Spleen (tissue), 13 donors: Measurements from ENCODE around the gene GOSR2. TPM values are rescaled to one million over a fixed set of nuclear protein-coding genes. Genes with fewer than 3 reads are reported as not detected.

Experiments used
- DNase-seq: peaks from one replicate; pipeline ENCODE4 v3.0.0-alpha.2; 2020
- H3K27ac ChIP-seq, 8 donors: fragments of 200-600 bp; sonication (generic) in 7 of 8; 1 replicate in 4 of 8; 2 replicates in 4 of 8; pipeline versions ENCODE4 v1.5.0 to v1.8.0; 2016 to 2021; ENCODE audit warnings: inconsistent platforms in 4 of 8, mild to moderate bottlenecking in 4 of 8, moderate library complexity in 1 of 8
- H3K27me3 ChIP-seq, 7 donors: fragments of 200-600 bp; sonication (generic) in 6 of 7; replicated peaks in 1 of 7; 1 replicate in 4 of 7; 2 replicates in 3 of 7; pipeline versions ENCODE4 v1.5.0 to v1.8.0; 2016 to 2021; ENCODE audit warnings: inconsistent platforms in 3 of 7, mild to moderate bottlenecking in 1 of 7
- H3K36me3 ChIP-seq, 6 donors: fragments of 200-600 bp; sonication (generic) in 5 of 6; 1 replicate in 4 of 6; 2 replicates in 2 of 6; pipeline versions ENCODE4 v1.5.0 to v1.8.0; 2016 to 2021; ENCODE audit warnings: inconsistent platforms in 2 of 6
- H3K4me1 ChIP-seq, 6 donors: fragments of 200-600 bp; sonication (generic) in 5 of 6; 1 replicate in 3 of 6; 2 replicates in 3 of 6; pipeline versions ENCODE4 v1.5.0 to v1.8.0; 2016 to 2021; ENCODE audit warnings: inconsistent platforms in 3 of 6
- H3K4me3 ChIP-seq, 8 donors: fragments of 200-600 bp; sonication (generic) in 7 of 8; 1 replicate in 4 of 8; 2 replicates in 4 of 8; pipeline versions ENCODE4 v1.5.0 to v1.8.0; 2016 to 2021; ENCODE audit warnings: inconsistent platforms in 4 of 8, mild to moderate bottlenecking in 4 of 8, moderate library complexity in 2 of 8
- H3K9me3 ChIP-seq, 8 donors: fragments of 200-600 bp; sonication (generic) in 7 of 8; 1 replicate in 4 of 8; 2 replicates in 4 of 8; pipeline versions ENCODE4 v1.5.0 to v1.8.0; 2016 to 2021; ENCODE audit warnings: inconsistent platforms in 4 of 8
- CTCF ChIP-seq, 11 experiments: fragments of 200-600 bp in 7 of 11; fragments of 450-650 bp in 4 of 11; sonication (generic) in 4 of 11; IDR thresholded peaks in 8 of 11; conservative IDR thresholded peaks in 3 of 11; 1 replicate in 7 of 11; 2 replicates in 4 of 11; pipeline versions ENCODE4 v1.4.0 to v1.8.0; 2016 to 2021; ENCODE audit warnings: antibody characterized with exemption in 11 of 11, inconsistent platforms in 4 of 11, mild to moderate bottlenecking in 1 of 11
- POLR2A ChIP-seq, 3 donors: fragments of 450-650 bp; IDR thresholded peaks; one replicate each; pipeline ENCODE4 v1.5.1; 2017; ENCODE audit warnings: antibody characterized with exemption in 3 of 3, mild to moderate bottlenecking in 1 of 3
- POLR2AphosphoS5 ChIP-seq, 3 donors: sonication (generic); formaldehyde crosslinking; IDR thresholded peaks; one replicate each; pipeline ENCODE4 v1.5.1; 2017; ENCODE audit warnings: antibody characterized with exemption in 3 of 3
- WGBS, 5 donors: extraction: QIAGEN DNeasy Blood & Tissue Kit in 3 of 5; methylation state at CpG; one replicate each; pipeline versions ENCODE4 v1.1.5 to v1.1.7; 2013 to 2018; 5-methylcytosine and 5-hydroxymethylcytosine counted together
- intact Hi-C: fragments of 100-400 bp; cut with DNase I; formaldehyde crosslinking; loops from one replicate; pipeline ENCODE4 v1.15.0; 2023; ENCODE audit warnings: low total_unique reads
- long read RNA-seq, 2 donors: transcript quantifications; one replicate each; lab custom pipeline, GENCODE V29; 2026
- polyA plus RNA-seq, 3 donors: library from polyadenylated mRNA; stranded (reverse); fragments of 200-250 nt; gene quantifications; one replicate each; pipeline ENCODE4 v1.2.1, GENCODE V29; 2013
- total RNA-seq, 7 donors: library from RNA; depleted of rRNA in 3 of 7; stranded (reverse); fragments of >200 nt in 3 of 7; fragmentation: NEBNext Ultra II Directional in 4 of 7; extraction: Animal tissue kit (Norgen Biotek cat#: 25700) in 4 of 7; gene quantifications; one replicate each; pipeline versions ENCODE4 v1.1.0 to v1.2.1, GENCODE V29; 2016 to 2021
- donor health status: healthy with polysubstance abuse.
- donor health status: DM: no; HTN: no; CAD: no; lungs with moderate emphysema.
- donor health status: DM: no; HTN: no; CAD: no.
- donor health status: Bipolar disorder and iron deficiency.
- donor health status: healthy.
- donor health status: DM: no; HTN: no; CAD: no.
- donor health status: DM: yes; HTN: yes; CAD: no.

GOSR2 gene
- total RNA-seq (100 to 1,000 TPM in 1 of 7 donors, 10 to 100 TPM in 6; 63.7 to 114 (median 87.2) TPM), polyA plus RNA-seq (10 to 100 TPM; 19.2 to 35.2 (median 19.8) TPM)
- long read RNA-seq, donor 1, transcript GOSR2-232 (6 exons, 3,964 nt) = major isoform, 15 of 22 reads
- long read RNA-seq, donor 1, partial matches to known transcripts = 0 of 22 reads
- long read RNA-seq, donor 1, other reads (novel, unspliced or antisense) = 0 of 22 reads
- long read RNA-seq, donor 2, transcript GOSR2-232 (6 exons, 3,964 nt) = major isoform, 9 of 17 reads
- long read RNA-seq, donor 2, partial matches to known transcripts = 0 of 17 reads
- long read RNA-seq, donor 2, other reads (novel, unspliced or antisense) = 0 of 17 reads

- no peaks in the 10 kb centered on the region for H3K27me3 ChIP-seq
- TF ChIP-seq POLR2AphosphoS5 (IDR thresholded peaks at IDR 0.05) (peak; percentile 96 to 97 (median 96)), CTCF (IDR thresholded peaks at IDR 0.05 in 8 of 11, conservative IDR thresholded peaks at IDR 0.05 in 3 of 11) (peak in 4 of 11 experiments; percentile 12 to 32 (median 22)), POLR2A (IDR thresholded peaks at IDR 0.05) (peak; percentile 12 to 85 (median 67))
- H3K27ac ChIP-seq = peak within 1 kb of the TSS; percentile 90 to 98 (median 94)
- H3K4me1 ChIP-seq = peaks cover 24 to 58% (median 45%) of the 10 kb centered on the region in 6 donors
- peaks cover 0 to 11% (median 0%) of the 10 kb centered on the region in 6 donors for H3K36me3 ChIP-seq
- intact Hi-C loops = no loop called here
- WGBS, 5 donors = 0 to 1% (median 0%) methylated on average over 37 to 52 of the region's 52 CpGs
- peak; percentile 97 for DNase-seq
- no peaks in the 10 kb centered on the region for H3K9me3 ChIP-seq
- H3K4me3 ChIP-seq = peak within 1 kb of the TSS; percentile 72 to 95 (median 84)
These were observed at the start of gene GOSR2 for GRCh38 chr17:46922804-46923635. GOSR2 (plus strand) TSS chr17:46923160; CDS start chr17:46923193, 33 bp downstream.

GRCh38 chr17:46873941-46874645 is 48.9 kb upstream of the GOSR2 start:
- no peaks in the 10 kb centered on the region for H3K9me3 ChIP-seq
- H3K4me3 ChIP-seq = no peak overlapping the region
- H3K27me3 ChIP-seq = no peaks in the 10 kb centered on the region
- intact Hi-C loops = no loop called here
- H3K4me1 ChIP-seq = peaks cover 4 to 30% (median 20%) of the 10 kb centered on the region in 6 donors
- 72 to 81% (median 79%) methylated on average over 7 of the region's 7 CpGs for WGBS, 5 donors
- TF ChIP-seq POLR2A (IDR thresholded peaks at IDR 0.05) = no peak
- no peak for TF ChIP-seq POLR2AphosphoS5 (IDR thresholded peaks at IDR 0.05)
- no peak for TF ChIP-seq CTCF (IDR thresholded peaks at IDR 0.05 in 8 of 11, conservative IDR thresholded peaks at IDR 0.05 in 3 of 11)
- no peaks in the 10 kb centered on the region for H3K36me3 ChIP-seq
- no peak for DNase-seq
- no peak overlapping the region for H3K27ac ChIP-seq

- no peaks in the 10 kb centered on the region for H3K36me3 ChIP-seq
- H3K27me3 ChIP-seq = no peaks in the 10 kb centered on the region
- H3K9me3 ChIP-seq = no peaks in the 10 kb centered on the region
- H3K27ac ChIP-seq = no peak overlapping the region
- H3K4me3 ChIP-seq = no peak overlapping the region
- TF ChIP-seq CTCF (IDR thresholded peaks at IDR 0.05 in 8 of 11, conservative IDR thresholded peaks at IDR 0.05 in 3 of 11) (no peak), POLR2A (IDR thresholded peaks at IDR 0.05) (no peak), POLR2AphosphoS5 (IDR thresholded peaks at IDR 0.05) (no peak)
- 80 to 86% (median 84%) methylated on average over 15 to 16 of the region's 16 CpGs for WGBS, 5 donors
- intact Hi-C loops = no loop called here
- DNase-seq = no peak
- peaks cover 4 to 32% (median 21%) of the 10 kb centered on the region in 6 donors for H3K4me1 ChIP-seq
These were observed 48.1 kb upstream of the GOSR2 start for GRCh38 chr17:46874906-46875305.
